CD4-positive, alpha-beta T cell treated with Interleukin-15 for 1 hour (primary cell): ENCODE results near the gene CCL24.
"Not testable (repeated sequence)": the region's sequence is repeated elsewhere in the genome, so short reads cannot be mapped to it uniquely, and the experiment has no call there.

ENCODE experiments used
- DNase-seq: peaks from one replicate; pipeline ENCODE4 v3.0.0-alpha.2; 2020

The CCL24 gene

GRCh38 chr7:75818472-75818871 lies 4.9 kb upstream of the CCL24 start:
- DNase-seq: no peak

- DNase-seq: no peak
Measured at GRCh38 chr7:75817116-75817515, 3.5 kb upstream of the CCL24 start.

- no peak for DNase-seq
Measured at GRCh38 chr7:75815418-75816064, 1.9 kb upstream of the CCL24 start.

GRCh38 chr7:75814407-75814947 lies 871 bp upstream of the CCL24 start:
- DNase-seq: no peak

GRCh38 chr7:75813084-75813483 lies 522 bp downstream of the CCL24 start:
- DNase-seq: no peak

GRCh38 chr7:75811894-75812678 lies 1.5 kb downstream of the CCL24 start:
- no peak for DNase-seq

- no peak for DNase-seq
Measured at GRCh38 chr7:75809396-75809795, 4.2 kb downstream of the CCL24 start.

- DNase-seq: no peak
Measured at GRCh38 chr7:75808106-75808505, 5.5 kb downstream of the CCL24 start.

GRCh38 chr7:75807452-75807851 lies 6.2 kb downstream of the CCL24 start:
- no peak for DNase-seq

GRCh38 chr7:75806560-75807307 lies 6.9 kb downstream of the CCL24 start:
- no peak for DNase-seq

- DNase-seq: no peak
Measured at GRCh38 chr7:75804705-75805104, 8.9 kb downstream of the CCL24 start.

GRCh38 chr7:75804004-75804403 lies 9.6 kb downstream of the CCL24 start:
- no peak for DNase-seq

- DNase-seq: no peak
Measured at GRCh38 chr7:75802552-75802821, 11.1 kb downstream of the CCL24 start.

- no peak for DNase-seq
Measured at GRCh38 chr7:75798770-75799169, 14.8 kb downstream of the CCL24 start.

GRCh38 chr7:75796420-75796819 lies 17.2 kb downstream of the CCL24 start:
- no peak for DNase-seq

- DNase-seq: peak; percentile 45
Measured at GRCh38 chr7:75795831-75796285, 17.7 kb downstream of the CCL24 start.

- DNase-seq: no peak
Measured at GRCh38 chr7:75793676-75794075, 19.9 kb downstream of the CCL24 start.

- not testable (repeated sequence) for DNase-seq
Measured at GRCh38 chr7:75792567-75792966, 21.0 kb downstream of the CCL24 start.

- no peak for DNase-seq
Measured at GRCh38 chr7:75789361-75789924, 24.2 kb downstream of the CCL24 start.

- not testable (repeated sequence) for DNase-seq
Measured at GRCh38 chr7:75788154-75788847, 25.3 kb downstream of the CCL24 start.

- not testable (repeated sequence) for DNase-seq
Measured at GRCh38 chr7:75783058-75783457, 30.5 kb downstream of the CCL24 start.

- not testable (repeated sequence) for DNase-seq
Measured at GRCh38 chr7:75780647-75781273, 32.8 kb downstream of the CCL24 start.
